K562 (cell line): ENCODE results near the gene SPATS1. TPM values are rescaled to one million over a fixed set of nuclear protein-coding genes. Genes with fewer than 3 reads are reported as not detected.

Experiments
- CREB3L1 ChIP-seq: fragments of 450-650 bp; IDR thresholded peaks from 2 replicates; pipeline ENCODE4 v1.6.1; 2014; ENCODE audit warnings: low read depth, mild to moderate bottlenecking, moderate library complexity, borderline replicate concordance
- CSDE1 ChIP-seq, 2 experiments: fragments of 450-650 bp; IDR thresholded peaks; 2 replicates each; pipeline ENCODE4 v1.6.1; 2016; ENCODE audit warnings: mild to moderate bottlenecking in 1 of 2
- FOXP1 ChIP-seq: sonication (generic); formaldehyde crosslinking; IDR thresholded peaks from 2 replicates; pipeline ENCODE4 v1.8.0; 2022; ENCODE audit warnings: mild to moderate bottlenecking, missing genetic modification reagents
- GABPA ChIP-seq: fragments of 200-800 bp; sonication (Bioruptor generic); conservative IDR thresholded peaks from 2 replicates; pipeline ENCODE4 v1.6.1; 2016; ENCODE audit warnings: low read depth, missing genetic modification characterization, missing compliant biosample characterization
- HDAC3 ChIP-seq: fragments of 450-650 bp; IDR thresholded peaks from 2 replicates; pipeline ENCODE4 v1.6.1; 2018; ENCODE audit warnings: borderline replicate concordance, mild to moderate bottlenecking, moderate library complexity; ENCODE audit not compliant: partially characterized antibody
- HINFP ChIP-seq: fragments of 450-650 bp; conservative IDR thresholded peaks from 2 replicates; pipeline ENCODE4 v1.6.1; 2016; ENCODE audit warnings: missing genetic modification characterization, low read depth, mild to moderate bottlenecking, control low read depth, missing compliant biosample characterization
- HOMEZ ChIP-seq: fragments of 250-450 bp; sonication (Bioruptor Pico); IDR thresholded peaks from 2 replicates; pipeline ENCODE4 v1.4.0; 2020; ENCODE audit warnings: mild to moderate bottlenecking, moderate library complexity
- MECOM ChIP-seq: fragments of 250-450 bp; sonication (Bioruptor Pico); IDR thresholded peaks from 2 replicates; pipeline ENCODE4 v1.8.0; 2022; ENCODE audit warnings: inconsistent platforms
- NFE2 ChIP-seq: IDR thresholded peaks from 2 replicates; pipeline ENCODE4 v1.6.1; 2014; ENCODE audit warnings: antibody characterized with exemption, low read depth
- NKRF ChIP-seq: fragments of 450-650 bp; IDR thresholded peaks from 2 replicates; pipeline ENCODE4 v1.6.1; 2016; ENCODE audit warnings: borderline replicate concordance
- NR2C2 ChIP-seq, 2 experiments: fragments of 200-800 bp in 1 of 2; sonication (Bioruptor generic) in 1 of 2; sonication (generic) in 1 of 2; formaldehyde crosslinking in 1 of 2; IDR thresholded peaks; 2 replicates each; pipeline versions ENCODE4 v1.6.1 to v1.8.0; 2016 to 2022; ENCODE audit warnings: mild to moderate bottlenecking in 1 of 2, missing compliant biosample characterization in 1 of 2, missing genetic modification characterization in 1 of 2, missing genetic modification reagents in 1 of 2
- SIN3A ChIP-seq, 2 experiments: fragments of 150-350 bp in 1 of 2; IDR thresholded peaks; 2 replicates each; pipeline ENCODE4 v1.6.1; 2011 to 2016; ENCODE audit warnings: borderline replicate concordance in 2 of 2, low read depth in 2 of 2, low read length in 2 of 2, mild to moderate bottlenecking in 2 of 2, moderate library complexity in 2 of 2; ENCODE audit not compliant: control insufficient read depth in 1 of 2
- SRSF3 ChIP-seq: fragments of 200-400 bp; formaldehyde crosslinking; IDR thresholded peaks from 2 replicates; pipeline ENCODE4 v1.6.1; 2016; ENCODE audit warnings: mild to moderate bottlenecking, low read length, moderate library complexity; ENCODE audit not compliant: insufficient read depth
- TEAD1 ChIP-seq, 2 experiments: fragments of 450-650 bp in 1 of 2; sonication (generic) in 1 of 2; formaldehyde crosslinking; IDR thresholded peaks; 2 replicates each; pipeline versions ENCODE4 v1.4.0 to v1.8.0; 2020 to 2022; ENCODE audit warnings: mild to moderate bottlenecking in 2 of 2, missing genetic modification reagents in 1 of 2
- THRB ChIP-seq: fragments of 450-650 bp; formaldehyde crosslinking; conservative IDR thresholded peaks from 2 replicates; pipeline ENCODE4 v1.4.0; 2022; ENCODE audit warnings: mild to moderate bottlenecking, missing genetic modification characterization
- ZNF3 ChIP-seq: fragments of 250-450 bp; sonication (Bioruptor Pico); IDR thresholded peaks from 2 replicates; pipeline ENCODE4 v1.5.0; 2021; ENCODE audit warnings: mild to moderate bottlenecking, moderate library complexity
- ZSCAN32 ChIP-seq: fragments of 450-650 bp; formaldehyde crosslinking; IDR thresholded peaks from 2 replicates; pipeline ENCODE4 v1.4.0; 2020; ENCODE audit warnings: mild to moderate bottlenecking, moderate library complexity
- polyA plus RNA-seq, 8 experiments: library from polyadenylated mRNA; depleted of rRNA in 4 of 8; stranded (reverse) in 5 of 8; unstranded in 3 of 8; fragments of >200 nt; fragmentation: Nextera tagmentation in 2 of 8; fragmentation: Illumina TruSeq in 1 of 8; extraction: Ambion mirVana in 2 of 8; extraction: Trizol in 1 of 8; gene quantifications; 2 replicates each; pipeline versions ENCODE4 v1.2.1 to v1.2.3, GENCODE V29; 2011 to 2014; ENCODE audit warnings: inconsistent platforms in 1 of 8, missing spikeins in 1 of 8
- total RNA-seq, 7 experiments: library from RNA; depleted of rRNA in 6 of 7; stranded (reverse); fragments of >200 nt in 6 of 7; fragmentation: Illumina TruSeq in 2 of 7; extraction: Trizol in 2 of 7; gene quantifications; 2 replicates each; pipeline versions ENCODE4 v1.2.1 to v1.2.3, GENCODE V29; 2011 to 2021; ENCODE audit warnings: low replicate concordance in 1 of 7

The SPATS1 gene
- total and polyA plus RNA-seq, 9 of the 15 experiments (the other 6 are each of a cell fraction or from before 2014, with no cell fraction given) = not detected

- 0 out of 2 replicates have a peak, but pooled peaks have one; percentile 23 for TF ChIP-seq THRB (CRISPR knock-in tag)
- peak; percentile 88 for TF ChIP-seq HDAC3
- 0 out of 2 replicates have a peak, but pooled peaks have one; percentile 42 for TF ChIP-seq ZSCAN32 (CRISPR knock-in tag)
- peak; percentile 99 for TF ChIP-seq CREB3L1
- peak; percentile 47; the same call in 1 of the 2 replicates for TF ChIP-seq GABPA
- TF ChIP-seq FOXP1 = peak; percentile 67
- peak; percentile 72; the same call in 1 of the 2 replicates for TF ChIP-seq NKRF
- peak; percentile 30 to 39; a peak in 1 of 4 replicates for TF ChIP-seq TEAD1 (CRISPR knock-in tag; IDR thresholded peaks at IDR 0.05)
- TF ChIP-seq MECOM (CRISPR knock-in tag) = no peak
- TF ChIP-seq NR2C2 (CRISPR knock-in tag; IDR thresholded peaks at IDR 0.05) = 0 out of 2 replicates have a peak, but pooled peaks have one; percentile 7
- TF ChIP-seq NR2C2 (tag; IDR thresholded peaks at IDR 0.05) = peak; percentile 87
- no peak for TF ChIP-seq HOMEZ (CRISPR knock-in tag)
- peak; percentile 30; the same call in 1 of the 2 replicates for TF ChIP-seq HINFP (tag)
- TF ChIP-seq CSDE1 (IDR thresholded peaks at IDR 0.05) = peak in 1 of 2 experiments; percentile 82; a peak in 2 of 4 replicates
- no peak for TF ChIP-seq NFE2
- no peak for TF ChIP-seq SRSF3
- TF ChIP-seq ZNF3 (CRISPR knock-in tag) = no peak
- TF ChIP-seq SIN3A (IDR thresholded peaks at IDR 0.05; ENCODE audit: borderline replicate concordance in 2 of 2, control insufficient read depth in 1 of 2, low read depth in 2 of 2, low read length in 2 of 2) = peak; percentile 86 to 89; a peak in 3 of 4 replicates
Observed at GRCh38 chr6:44387346-44388134, 45.1 kb downstream of the SPATS1 start, which contains the start of gene CDC5L (continued).
